HK-2 (cell line): ENCODE results near the gene LARP4B.

ENCODE experiments used
- DNase-seq: peaks from one replicate; pipeline ENCODE4 v3.0.0-alpha.2; 2018; ENCODE audit not compliant: unreplicated experiment

LARP4B gene

DNA sequence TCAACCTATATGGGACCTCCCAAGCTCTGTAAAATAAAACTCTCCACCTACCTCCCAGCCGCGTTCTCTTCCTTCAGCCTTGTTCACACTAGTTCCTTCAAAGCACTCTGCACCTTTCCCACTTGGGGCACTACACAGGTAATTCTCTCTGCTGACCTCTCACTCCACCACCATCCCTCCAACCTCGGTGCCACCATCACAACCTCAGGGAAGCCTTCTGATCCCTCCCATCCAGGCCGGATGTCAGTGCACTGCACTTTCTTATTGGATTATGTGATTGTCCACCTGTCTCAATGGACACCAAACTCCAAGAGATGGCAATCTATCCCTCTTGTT, 7.0 kb downstream of the LARP4B start:
- no peak for DNase-seq

DNA sequence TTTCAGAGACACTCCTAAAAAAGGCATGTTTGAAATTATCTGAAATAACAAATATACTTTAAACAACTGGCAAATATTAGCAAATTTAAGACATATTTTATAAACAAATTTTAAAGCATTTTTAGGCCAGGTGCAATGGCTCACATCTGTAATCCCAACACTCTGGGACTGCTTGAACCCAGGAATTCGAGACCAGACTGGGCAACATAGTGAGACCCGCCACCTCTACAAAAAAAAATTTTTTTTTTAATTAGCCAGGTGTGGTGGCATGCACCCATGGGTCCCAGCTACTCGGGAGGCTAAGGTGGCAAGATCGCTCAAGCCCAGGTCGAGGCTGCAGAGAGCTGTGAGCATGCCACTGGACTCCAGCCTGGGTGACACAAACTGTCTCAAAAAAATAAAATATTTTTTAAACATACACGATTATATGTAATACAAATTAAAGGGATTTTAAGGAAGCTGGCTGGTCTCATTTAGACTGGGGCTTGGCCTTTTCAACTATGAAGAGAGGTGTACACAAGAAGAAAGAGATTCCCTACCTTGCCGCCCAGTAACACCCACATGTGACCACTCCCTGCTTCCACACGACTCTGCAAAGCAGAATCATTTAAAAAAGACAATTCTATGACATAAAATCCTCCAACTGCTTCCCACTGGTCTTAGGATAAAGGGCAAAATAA, 7.5 kb downstream of the LARP4B start:
- DNase-seq, result no peak

DNA sequence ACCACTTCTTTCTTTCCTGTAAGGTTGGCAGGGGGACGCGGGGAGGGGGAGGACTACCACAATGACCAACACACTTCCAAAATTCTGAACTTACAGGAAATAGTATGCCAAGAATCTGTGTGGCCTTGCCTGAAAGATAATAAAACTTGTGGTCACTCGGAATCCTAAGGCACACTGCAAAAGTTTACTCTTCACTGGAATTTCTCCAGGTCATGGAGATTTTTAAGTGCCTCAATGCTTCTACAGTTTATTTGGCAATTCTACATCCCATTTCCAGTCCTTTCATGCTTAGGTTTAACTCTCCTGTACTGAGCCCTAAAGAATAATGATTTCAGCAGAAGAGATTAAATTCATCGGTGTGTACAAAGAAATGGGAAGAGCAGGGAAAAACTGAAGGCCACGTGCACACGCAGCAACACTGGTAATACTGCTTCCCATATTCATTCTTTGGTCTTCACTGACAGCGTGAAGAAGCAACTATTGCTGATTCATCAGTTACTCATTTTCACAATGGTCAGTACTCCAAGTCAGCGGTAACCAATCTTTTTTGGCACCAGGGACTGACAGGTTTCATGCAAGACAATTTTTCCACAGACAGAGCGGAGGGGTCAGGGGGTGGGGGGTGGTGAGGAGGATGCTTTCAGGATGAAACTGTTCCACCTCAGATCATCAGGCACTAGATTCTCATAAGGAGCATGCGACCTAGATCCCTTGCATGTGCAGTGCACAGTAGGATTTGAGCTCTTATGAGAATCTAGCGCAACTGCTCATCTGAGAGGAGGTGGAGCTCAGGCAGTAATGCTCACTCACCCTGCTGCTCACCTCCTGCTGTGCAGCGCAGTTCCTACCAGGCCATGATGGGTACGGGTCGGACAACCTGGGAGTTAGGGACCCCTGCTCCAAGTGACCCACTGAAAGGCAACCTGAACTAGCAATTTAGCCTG, 9.8 kb downstream of the LARP4B start:
- DNase-seq, result peak; percentile 36

DNA sequence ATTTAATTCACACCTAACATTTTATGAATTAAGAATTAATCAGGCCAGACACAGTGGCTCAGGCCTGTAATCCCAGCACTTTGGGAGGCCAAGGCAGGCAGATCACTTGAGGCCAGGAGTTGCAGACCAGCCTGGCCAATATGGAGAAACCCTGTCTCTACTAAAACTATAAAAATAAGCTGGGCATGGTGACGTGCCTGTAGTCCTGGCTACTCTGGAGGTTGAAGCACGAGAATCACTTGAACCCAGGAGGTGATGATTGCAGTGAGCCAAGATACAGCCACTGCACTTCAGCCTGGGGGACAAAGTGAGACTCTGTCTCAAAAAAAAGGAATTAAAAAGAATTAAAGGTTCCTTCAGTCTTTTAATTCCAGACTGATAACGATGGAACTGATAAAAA, 11.1 kb downstream of the LARP4B start:
- no peak for DNase-seq

DNA sequence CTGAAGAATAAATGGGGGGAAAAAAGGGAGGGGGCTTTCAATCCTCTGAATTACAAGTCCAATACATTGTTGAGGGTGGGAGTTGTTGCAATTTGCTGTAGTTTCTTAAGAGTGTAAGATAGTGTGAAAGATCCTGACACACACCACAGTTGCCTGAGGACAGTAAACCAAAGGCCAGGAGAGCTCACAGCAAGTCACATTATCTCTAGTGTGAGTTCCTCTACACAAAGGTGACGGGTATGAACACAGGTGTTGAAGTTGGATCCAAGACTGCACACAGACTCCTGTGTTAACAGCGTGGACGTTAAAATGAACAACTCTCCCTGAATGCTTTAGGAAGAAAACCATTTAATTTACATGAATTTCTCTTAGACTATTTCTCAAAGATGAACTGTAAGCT, 12.0 kb downstream of the LARP4B start:
- no peak for DNase-seq

DNA sequence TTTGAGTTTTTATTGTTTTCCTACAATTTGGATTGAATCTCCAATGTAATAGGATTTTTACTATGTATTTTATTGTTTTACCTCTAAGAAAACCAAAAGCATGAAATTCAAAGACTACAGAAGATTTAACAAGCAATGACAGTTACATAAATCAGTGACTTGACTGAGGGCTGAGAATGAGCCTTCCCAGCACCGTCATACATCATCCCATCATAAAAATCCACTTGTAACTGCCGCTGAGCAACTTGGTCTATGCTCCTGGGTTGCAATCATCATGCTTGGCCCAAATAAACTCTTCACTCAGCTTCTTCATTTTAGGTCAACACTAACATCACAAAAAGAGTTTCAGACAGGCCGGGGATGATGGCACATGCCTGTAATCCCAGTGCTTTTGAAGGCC, 13.5 kb downstream of the LARP4B start:
- no peak for DNase-seq

DNA sequence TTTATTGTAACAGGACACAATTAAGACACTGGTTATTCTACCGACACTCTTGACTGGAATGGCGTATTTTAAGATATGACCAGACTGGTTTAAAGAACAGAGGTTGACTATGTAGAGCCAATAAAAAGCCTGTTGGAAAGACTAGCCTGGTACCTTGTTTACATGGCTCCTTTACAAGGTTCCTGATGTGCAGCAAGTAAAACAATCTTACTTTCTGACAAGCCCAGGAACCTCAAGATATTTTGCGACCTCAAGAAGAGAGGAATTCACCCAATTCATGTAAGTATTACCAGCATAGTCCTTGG, 14.1 kb downstream of the LARP4B start:
- DNase-seq, result no peak

DNA sequence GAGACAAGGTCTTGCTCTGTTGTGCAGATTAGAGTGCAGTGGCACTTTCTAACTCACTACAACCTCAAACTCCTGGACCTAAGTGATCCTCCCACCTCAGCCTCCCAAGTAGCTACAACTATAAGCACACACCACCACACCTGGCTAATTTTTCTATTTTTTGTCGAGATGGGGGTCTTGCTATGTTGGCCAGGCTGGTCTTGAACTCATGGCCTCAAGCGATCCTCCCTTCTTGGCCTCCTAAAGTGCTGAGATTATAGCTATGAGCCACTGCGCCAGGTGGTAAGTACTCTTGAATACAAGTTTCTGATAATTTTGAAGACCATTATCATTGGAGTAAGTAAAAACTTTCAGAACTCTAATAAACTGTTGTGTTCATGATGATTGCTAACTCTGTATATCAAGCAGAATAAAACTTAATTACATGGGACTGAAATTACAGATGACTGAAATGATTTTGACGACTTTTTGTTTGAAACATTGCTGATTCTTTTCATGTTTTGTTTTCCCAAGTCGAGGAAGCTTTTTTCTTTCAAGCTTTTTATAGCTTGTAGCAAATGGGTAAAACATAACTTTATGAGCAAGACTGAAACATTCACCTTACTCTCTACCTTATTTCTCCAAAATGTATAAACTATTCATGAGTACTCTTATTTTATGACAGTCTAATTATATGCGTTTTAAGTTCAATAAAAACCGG, 14.6 kb downstream of the LARP4B start:
- no peak for DNase-seq

DNA sequence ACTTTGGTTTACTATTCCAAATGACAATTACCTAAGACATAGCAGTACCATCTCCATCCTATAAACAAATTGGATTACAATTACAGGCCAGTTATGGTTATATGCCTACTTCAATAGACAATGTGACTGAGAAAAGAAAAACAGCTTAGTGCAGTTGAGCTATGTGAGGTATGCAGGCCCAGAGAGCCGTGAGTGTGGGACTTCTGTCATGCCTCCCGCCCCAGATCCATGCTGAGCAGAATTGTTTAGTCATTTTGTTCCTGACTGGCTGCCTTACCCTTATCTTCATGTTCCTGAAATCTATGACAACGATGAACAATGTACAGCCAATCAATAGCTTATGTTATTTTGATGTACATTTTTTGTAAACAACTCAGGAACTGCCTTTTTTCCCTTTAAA, 21.7 kb downstream of the LARP4B start:
- DNase-seq, result no peak

DNA sequence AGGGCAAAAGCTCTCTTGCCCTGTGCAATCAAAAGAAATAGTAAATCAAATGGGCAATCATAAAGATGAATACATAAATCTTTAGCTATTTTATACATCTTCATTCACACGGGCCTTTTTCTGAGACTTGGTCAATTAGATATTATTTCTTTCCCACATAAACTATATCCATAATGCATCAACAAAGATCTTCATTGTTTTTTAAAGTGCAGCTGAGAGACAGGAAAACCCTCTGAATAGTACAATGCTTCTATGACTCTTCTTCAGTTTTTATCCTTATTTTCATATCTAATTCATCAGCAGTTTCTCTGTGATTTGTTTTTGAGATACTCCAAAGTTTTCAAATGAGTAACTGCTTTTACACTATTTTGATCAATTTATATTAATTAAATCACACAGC, 25.5 kb downstream of the LARP4B start:
- no peak for DNase-seq

DNA sequence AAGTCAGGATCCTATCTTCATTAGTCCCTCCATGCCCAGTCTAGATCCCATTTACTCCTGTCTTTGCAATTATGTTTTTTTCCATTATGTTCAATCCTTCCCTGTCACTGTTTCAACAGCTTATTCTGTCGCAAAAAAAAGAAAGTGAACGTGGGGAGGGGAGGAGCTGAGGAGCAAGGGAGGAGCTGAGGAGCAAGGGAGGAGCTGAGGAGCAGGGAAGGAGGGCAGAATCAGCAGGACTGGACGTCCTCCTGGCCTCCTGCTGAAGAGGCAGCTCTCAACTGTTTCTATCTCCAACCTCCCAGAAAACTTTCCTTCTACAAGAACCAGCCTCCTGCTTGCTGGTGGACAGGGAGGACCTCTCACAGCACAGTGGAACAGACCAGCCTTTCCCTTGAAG, 26.0 kb downstream of the LARP4B start:
- no peak for DNase-seq

DNA sequence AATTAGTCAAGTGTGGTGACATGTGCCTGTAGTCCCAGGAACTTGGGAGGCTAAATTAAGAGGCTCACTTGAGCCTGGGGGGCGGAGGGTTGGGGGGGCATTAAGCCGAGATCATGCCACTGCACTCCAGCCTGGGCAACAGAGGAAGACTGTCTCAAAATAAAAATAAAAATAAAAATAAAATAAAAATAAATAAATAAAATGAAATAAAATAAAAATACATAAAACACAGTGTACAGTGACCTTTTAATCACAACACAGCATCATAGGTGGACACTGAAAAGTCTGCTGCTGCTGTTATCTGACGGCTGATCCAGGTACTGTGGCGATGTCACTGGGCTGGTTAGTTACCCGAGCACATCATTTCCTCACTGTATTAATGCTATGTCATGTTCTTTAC, 27.1 kb downstream of the LARP4B start:
- DNase-seq, result no peak

DNA sequence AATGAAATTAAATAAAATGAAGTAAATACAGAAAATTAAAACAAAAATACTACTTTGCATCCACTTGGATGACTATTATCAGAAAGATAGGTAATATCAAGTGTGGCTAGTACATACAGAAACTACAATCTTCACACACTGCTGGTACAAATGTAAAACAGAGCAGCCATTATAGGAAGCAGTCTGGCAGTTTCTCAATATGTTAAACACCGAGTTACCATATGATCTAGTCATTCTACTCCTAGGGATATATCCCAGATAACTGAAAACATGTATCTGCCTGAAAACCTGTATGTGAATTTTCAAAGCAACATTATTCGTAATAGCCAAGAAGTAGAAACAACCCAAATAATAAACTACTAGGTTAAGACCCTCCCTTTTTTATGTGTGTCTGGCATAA, 33.4 kb downstream of the LARP4B start:
- DNase-seq, result no peak

DNA sequence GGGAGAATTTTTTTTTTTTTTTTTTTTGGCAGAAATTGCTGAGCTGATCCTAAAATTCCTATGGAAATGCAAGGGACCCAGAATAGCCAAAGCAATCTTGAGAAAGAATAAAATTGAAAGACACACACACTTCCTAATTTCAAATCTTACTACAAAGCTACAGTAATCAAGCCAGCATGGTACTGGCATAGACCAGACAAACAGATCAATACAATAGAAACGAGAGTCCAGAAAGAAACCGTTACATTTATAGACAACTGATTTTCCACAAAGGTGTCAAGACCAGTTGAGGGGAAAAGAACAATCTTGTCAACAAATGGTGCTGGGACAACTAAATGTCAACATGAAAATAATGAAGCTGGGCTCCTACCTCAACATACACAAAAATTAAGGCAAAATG, 34.5 kb downstream of the LARP4B start:
- no peak for DNase-seq

DNA sequence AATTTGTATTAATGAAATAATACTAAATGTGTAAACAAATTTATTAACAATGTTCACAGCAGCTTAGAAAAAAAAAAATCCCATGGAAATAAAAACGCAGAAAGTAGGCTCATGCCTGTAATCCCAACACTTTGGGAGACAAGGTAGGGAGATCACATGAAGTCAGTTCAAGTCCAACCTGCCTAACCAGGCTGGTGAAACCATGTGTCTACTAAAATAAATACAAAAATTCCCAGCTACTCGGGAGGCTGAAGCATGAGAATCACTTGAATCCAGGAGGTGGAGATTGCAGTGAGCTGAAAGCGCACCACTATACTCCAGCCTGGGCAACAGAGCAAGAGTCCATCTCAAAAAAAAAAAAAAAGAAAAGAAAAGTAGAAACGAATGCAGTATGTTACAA, 36.2 kb downstream of the LARP4B start:
- DNase-seq, result no peak

DNA sequence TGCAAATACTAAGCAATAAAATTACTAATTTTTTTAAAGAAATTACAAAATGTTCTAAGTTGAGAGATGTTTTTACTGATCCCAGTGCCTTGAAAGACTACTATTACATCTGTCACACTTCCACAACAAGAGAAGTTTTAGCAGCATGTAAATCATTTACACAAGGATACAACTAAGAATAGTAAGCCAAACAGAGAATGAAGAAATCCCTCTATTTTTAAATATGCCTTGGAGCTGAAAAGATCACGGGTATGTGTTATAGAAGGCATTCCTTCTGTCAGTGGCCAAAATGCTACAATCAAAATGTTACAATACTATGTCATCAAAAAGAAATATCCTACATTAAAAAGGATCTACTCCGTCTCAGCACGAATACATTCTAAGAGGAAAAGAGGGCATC, 52.6 kb downstream of the LARP4B start:
- no peak for DNase-seq

DNA sequence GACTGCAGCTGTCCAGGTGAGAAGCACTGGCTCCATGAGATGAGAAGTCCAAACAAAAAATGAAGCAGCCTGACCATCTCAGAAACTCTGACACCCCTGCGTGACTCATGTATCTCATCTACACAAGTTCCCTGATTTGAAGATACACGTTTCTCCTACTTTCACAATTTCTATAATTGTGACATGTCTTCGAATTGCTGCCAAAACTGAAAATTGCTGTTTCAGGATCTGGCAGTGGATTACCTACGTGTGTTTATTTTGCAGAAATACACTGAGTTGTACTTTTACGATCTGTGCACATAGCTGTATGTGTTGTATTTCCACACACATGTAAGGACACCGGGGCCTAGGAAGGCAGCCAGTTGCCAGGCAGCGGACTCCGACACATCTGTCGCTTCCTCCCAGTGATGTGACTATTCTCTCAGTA, 53.2 kb downstream of the LARP4B start:
- DNase-seq, result no peak

DNA sequence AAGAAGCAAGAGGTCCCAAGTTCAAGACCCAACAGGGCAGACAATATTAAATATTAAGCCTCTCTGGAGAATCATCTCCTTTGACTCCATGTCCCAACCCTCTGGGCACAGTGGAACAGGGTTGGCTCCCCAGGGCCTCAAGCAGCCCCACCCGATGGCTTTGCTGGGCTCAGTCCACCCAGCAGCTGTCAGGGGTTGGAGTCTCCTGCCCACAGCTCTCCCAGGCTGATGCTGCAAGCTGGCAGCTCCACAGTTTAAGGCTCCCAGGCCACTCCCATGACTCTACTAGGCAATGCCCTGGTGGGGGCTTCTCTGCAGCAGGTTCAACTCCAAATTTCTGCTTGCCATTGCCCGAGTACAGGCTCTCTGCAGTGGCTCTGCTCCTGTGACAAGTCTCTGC, 55.1 kb downstream of the LARP4B start:
- no peak for DNase-seq

DNA sequence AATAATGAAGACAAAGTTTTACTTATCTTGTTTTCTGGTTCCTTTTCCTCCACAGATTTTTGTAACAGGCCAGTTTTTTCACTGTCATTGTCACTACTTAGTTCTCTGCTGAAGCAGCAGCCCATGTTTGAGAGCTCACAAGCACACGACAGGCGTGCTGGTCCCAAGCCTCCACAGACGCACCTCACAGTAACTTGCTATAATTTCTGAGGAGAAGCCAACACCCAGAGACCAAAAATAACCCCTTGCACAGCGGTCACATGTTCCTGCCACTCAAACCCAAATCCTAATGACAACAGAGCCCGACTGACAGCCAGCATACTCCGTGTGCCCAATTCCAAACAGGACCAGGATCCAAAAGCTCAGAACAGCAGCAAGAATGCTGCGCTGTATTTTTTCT, 58.5 kb downstream of the LARP4B start:
- DNase-seq, result no peak

DNA sequence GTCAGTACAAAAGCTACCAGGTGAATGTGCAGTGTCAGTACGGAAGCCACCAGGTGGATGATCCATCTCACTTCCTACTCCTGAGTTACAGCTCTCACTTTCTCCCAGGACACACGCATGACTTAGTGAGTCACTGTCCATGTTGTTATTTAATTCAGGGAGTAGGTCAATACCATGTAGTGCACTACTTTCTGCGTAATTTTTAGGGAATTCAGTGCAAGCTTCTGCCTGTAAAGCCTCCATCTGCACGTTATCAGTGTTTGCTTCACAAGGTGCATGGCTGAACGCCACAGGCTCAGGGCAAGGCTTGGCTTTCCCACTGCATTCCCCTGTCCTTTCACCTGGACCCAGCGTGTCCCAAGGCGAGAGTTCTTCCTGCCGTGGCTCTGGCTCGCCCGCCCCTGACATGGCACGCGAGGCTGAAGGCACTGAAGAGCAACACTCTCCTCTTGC, 59.5 kb downstream of the LARP4B start:
- no peak for DNase-seq

DNA sequence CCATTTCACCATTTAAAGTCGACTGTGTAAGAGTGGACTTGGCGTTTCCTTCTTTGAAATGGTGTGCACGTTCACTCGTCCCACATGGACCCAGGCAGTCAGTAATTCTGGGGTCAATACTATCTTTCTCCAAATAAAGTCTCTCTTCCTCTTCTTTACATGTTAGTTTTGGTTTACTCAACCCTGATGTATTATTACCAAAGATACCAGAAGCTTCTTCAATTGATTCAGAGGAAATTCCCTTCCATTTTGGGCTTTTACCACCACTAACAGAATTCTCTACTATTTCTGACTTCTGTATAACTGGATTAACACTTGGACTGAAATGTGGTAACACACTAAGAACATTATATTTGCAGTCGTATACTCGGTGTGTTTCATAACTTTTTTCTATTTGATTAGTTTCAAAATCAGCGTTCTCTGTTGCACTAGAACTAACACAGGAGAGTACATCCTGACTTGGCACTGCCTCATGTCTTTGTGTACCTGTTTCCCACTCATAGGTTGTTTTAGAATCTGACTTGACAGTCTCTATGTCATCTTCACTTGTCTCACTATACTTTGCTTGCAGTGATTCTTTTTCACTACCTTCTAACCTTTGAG, 60.8 kb downstream of the LARP4B start:
- no peak for DNase-seq

DNA sequence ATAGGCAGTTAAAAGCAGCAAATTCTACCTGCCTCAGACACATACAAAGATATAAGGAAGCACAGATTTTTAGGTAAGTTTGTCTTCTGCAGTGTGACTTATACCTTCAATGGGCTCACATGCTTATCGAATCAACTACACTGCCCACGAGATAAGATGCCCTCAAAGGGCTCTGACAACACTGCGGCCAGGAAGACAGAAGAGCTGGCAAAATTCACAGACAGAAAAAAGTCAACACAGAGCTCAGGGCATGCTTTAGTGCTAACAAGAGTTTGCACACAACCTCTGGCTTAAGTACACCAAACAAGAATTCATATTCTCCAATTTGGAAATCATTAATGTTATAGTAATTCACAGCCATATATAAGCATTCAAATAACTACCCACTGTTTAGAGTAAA, 62.3 kb downstream of the LARP4B start:
- DNase-seq, result no peak

DNA sequence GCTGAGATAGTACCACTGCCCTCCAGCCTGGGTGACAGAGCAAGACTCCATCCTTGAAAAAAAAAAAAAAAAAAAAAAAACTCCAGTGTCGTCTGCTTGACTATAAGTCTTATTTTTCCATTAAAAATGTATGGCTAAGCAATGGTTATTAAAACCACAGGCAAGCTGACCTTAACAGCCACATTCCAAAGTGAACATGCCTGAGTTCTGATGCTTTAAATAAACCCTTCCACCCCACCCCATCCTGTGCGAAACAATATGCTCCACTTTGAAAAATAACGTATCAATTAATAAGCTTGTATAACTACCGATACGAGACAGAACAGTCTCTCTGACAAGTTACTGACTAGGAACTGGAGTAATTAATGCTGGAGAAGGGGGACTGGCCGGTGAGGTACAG, 63.7 kb downstream of the LARP4B start:
- no peak for DNase-seq
